Measurements from ENCODE around the gene SEZ6L2. TPM values are rescaled to one million over a fixed set of nuclear protein-coding genes. Genes with fewer than 3 reads are reported as not detected.

The SEZ6L2 gene
- polyA plus RNA-seq, 3 donors from 2014 or later: not detected

GRCh38 chr16:29831490-29831889, 67.9 kb downstream of the SEZ6L2 start:
- DNase-seq: no peak
- Mint-ChIP-seq H3K9me3 (no peaks in the 10 kb centered on the region), H3K27ac (no peak overlapping the region), H3K4me1 (peaks cover 10 to 15% of the 10 kb centered on the region in 2 donors), H3K27me3 (ENCODE audit: low read depth in 3 of 3) (peaks cover 0 to 2% (median 0%) of the 10 kb centered on the region in 3 donors), H3K36me3 (peaks cover 8 to 16% (median 11%) of the 10 kb centered on the region in 3 donors), H3K4me3 (no peak overlapping the region)

GRCh38 chr16:29830774-29831173, 68.6 kb downstream of the SEZ6L2 start:
- Mint-ChIP-seq H3K27ac (no peak overlapping the region), H3K27me3 (ENCODE audit: low read depth in 3 of 3) (peaks cover 0 to 2% (median 0%) of the 10 kb centered on the region in 3 donors), H3K36me3 (peaks cover 7 to 12% (median 11%) of the 10 kb centered on the region in 3 donors), H3K9me3 (no peaks in the 10 kb centered on the region), H3K4me1 (peaks cover 13 to 19% of the 10 kb centered on the region in 2 donors), H3K4me3 (no peak overlapping the region)
- DNase-seq: no peak

GRCh38 chr16:29826342-29826695, 73.0 kb downstream of the SEZ6L2 start:
- Mint-ChIP-seq H3K27ac (no peak overlapping the region), H3K4me3 (no peak overlapping the region), H3K27me3 (ENCODE audit: low read depth in 3 of 3) (no peaks in the 10 kb centered on the region)

GRCh38 chr16:29825145-29826044, 74.0 kb downstream of the SEZ6L2 start:
- Mint-ChIP-seq H3K27ac (peak overlapping the region; percentile 37 to 81 (median 66)), H3K27me3 (ENCODE audit: low read depth in 3 of 3) (no peaks in the 10 kb centered on the region), H3K4me3 (peak overlapping the region in 3 of 5 donors; percentile 22 to 35 (median 23)), H3K9me3 (no peaks in the 10 kb centered on the region), H3K36me3 (peaks cover 0 to 7% (median 0%) of the 10 kb centered on the region in 3 donors), H3K4me1 (peaks cover 49 to 53% of the 10 kb centered on the region in 2 donors)
- DNase-seq: no peak

More at GRCh38 chr16:29826342-29826695, 73.0 kb downstream of the SEZ6L2 start:
- H3K4me1 Mint-ChIP-seq: peaks cover 40 to 44% of the 10 kb centered on the region in 2 donors
- peaks cover 0 to 3% (median 0%) of the 10 kb centered on the region in 3 donors for H3K36me3 Mint-ChIP-seq
- no peaks in the 10 kb centered on the region for H3K9me3 Mint-ChIP-seq
- no peak for DNase-seq

- no peak for DNase-seq
- H3K4me3 Mint-ChIP-seq: peak overlapping the region in 2 of 5 donors; percentile 22 to 35
- H3K27me3 Mint-ChIP-seq (ENCODE audit: low read depth in 3 of 3): no peaks in the 10 kb centered on the region
- peaks cover 0 to 7% (median 0%) of the 10 kb centered on the region in 3 donors for H3K36me3 Mint-ChIP-seq
- peak overlapping the region in 5 of 6 donors; percentile 37 to 81 (median 64) for H3K27ac Mint-ChIP-seq
- peaks cover 56 to 59% of the 10 kb centered on the region in 2 donors for H3K4me1 Mint-ChIP-seq
- H3K9me3 Mint-ChIP-seq: no peaks in the 10 kb centered on the region
These were observed 74.7 kb downstream of the SEZ6L2 start for GRCh38 chr16:29824589-29825144.

- H3K4me3 Mint-ChIP-seq: peak overlapping the region; percentile 93 to 98 (median 95)
- peak overlapping the region; percentile 82 to 97 (median 95) for H3K27ac Mint-ChIP-seq
These were observed 77.7 kb downstream of the SEZ6L2 start for GRCh38 chr16:29821643-29822115.

More at GRCh38 chr16:29821643-29822115, 77.7 kb downstream of the SEZ6L2 start:
- no peaks in the 10 kb centered on the region for H3K9me3 Mint-ChIP-seq
- H3K27me3 Mint-ChIP-seq (ENCODE audit: low read depth in 3 of 3): peaks cover 2% of the 10 kb centered on the region in 3 donors
- DNase-seq: no peak
- H3K4me1 Mint-ChIP-seq: peaks cover 68 to 75% of the 10 kb centered on the region in 2 donors
- H3K36me3 Mint-ChIP-seq: peaks cover 0 to 20% (median 5%) of the 10 kb centered on the region in 3 donors

Other genes with a start within 250 kb of the SEZ6L2 start
- gene SPN, start 236.3 kb downstream of the SEZ6L2 start, polyA plus RNA-seq: 100 to 1,000 TPM; 231 to 632 (median 323) TPM
- 1 to 10 TPM in 2 of 3 donors, under 1 TPM in 1; 0.81 to 4.7 (median 2.1) TPM for gene QPRT, start 220.4 kb downstream of the SEZ6L2 start, polyA plus RNA-seq
- gene C16orf54, start 153.6 kb downstream of the SEZ6L2 start, polyA plus RNA-seq: 10 to 100 TPM in 2 of 3 donors, 1 to 10 TPM in 1; 9.6 to 39.8 (median 21.9) TPM
- not detected for gene ZG16, start 121.3 kb downstream of the SEZ6L2 start, polyA plus RNA-seq
- 10 to 100 TPM; 33.1 to 45.2 (median 33.3) TPM for gene KIF22, start 108.8 kb downstream of the SEZ6L2 start, polyA plus RNA-seq
- gene MAZ, start 93.0 kb downstream of the SEZ6L2 start, polyA plus RNA-seq: 10 to 100 TPM; 49.2 to 54.8 (median 52.7) TPM
- gene PRRT2, start 87.4 kb downstream of the SEZ6L2 start, polyA plus RNA-seq: not detected
- gene PAGR1, start 83.4 kb downstream of the SEZ6L2 start, polyA plus RNA-seq: 10 to 100 TPM; 44.8 to 55.2 (median 46.1) TPM
- 100 to 1,000 TPM; 103 to 195 (median 142) TPM for gene MVP, start 79.1 kb downstream of the SEZ6L2 start, polyA plus RNA-seq
- 100 to 1,000 TPM in 2 of 3 donors, 10 to 100 TPM in 1; 77.6 to 115 (median 110) TPM for gene CDIPT, start 36.3 kb downstream of the SEZ6L2 start, polyA plus RNA-seq
- gene ASPHD1, start 938 bp upstream of the SEZ6L2 start, polyA plus RNA-seq: not detected
- 10 to 100 TPM in 1 of 3 donors, 1 to 10 TPM in 2; 3.5 to 13.8 (median 9.2) TPM for gene KCTD13, start 26.7 kb upstream of the SEZ6L2 start, polyA plus RNA-seq
- gene TMEM219, start 62.5 kb upstream of the SEZ6L2 start, polyA plus RNA-seq: 100 to 1,000 TPM; 157 to 243 (median 216) TPM
- 10 to 100 TPM in 1 of 3 donors, 1 to 10 TPM in 2; 2.1 to 10.7 (median 3.0) TPM for gene TAOK2, start 74.3 kb upstream of the SEZ6L2 start, polyA plus RNA-seq
- gene HIRIP3, start 96.1 kb upstream of the SEZ6L2 start, polyA plus RNA-seq: 10 to 100 TPM; 14.1 to 23.5 (median 18.9) TPM
- 1 to 10 TPM; 7.4 to 7.9 (median 7.7) TPM for gene INO80E, start 96.7 kb upstream of the SEZ6L2 start, polyA plus RNA-seq
- gene DOC2A, start 111.5 kb upstream of the SEZ6L2 start, polyA plus RNA-seq: not detected
- not detected for gene C16orf92, start 123.6 kb upstream of the SEZ6L2 start, polyA plus RNA-seq
- not detected for gene TLCD3B, start 131.7 kb upstream of the SEZ6L2 start, polyA plus RNA-seq
- 1,000 to 10,000 TPM in 2 of 3 donors, 100 to 1,000 TPM in 1; 741 to 1,156 (median 1,018) TPM for gene ALDOA, start 166.2 kb upstream of the SEZ6L2 start, polyA plus RNA-seq
- gene PPP4C, start 176.4 kb upstream of the SEZ6L2 start, polyA plus RNA-seq: 100 to 1,000 TPM; 244 to 365 (median 317) TPM
- not detected for gene TBX6, start 192.4 kb upstream of the SEZ6L2 start, polyA plus RNA-seq
- gene YPEL3, start 196.7 kb upstream of the SEZ6L2 start, polyA plus RNA-seq: 100 to 1,000 TPM; 248 to 354 (median 284) TPM
- not detected for gene GDPD3, start 214.0 kb upstream of the SEZ6L2 start, polyA plus RNA-seq
- gene MAPK3, start 223.7 kb upstream of the SEZ6L2 start, polyA plus RNA-seq: 1 to 10 TPM; 4.3 to 6.4 (median 5.8) TPM